ENCODE data around the gene HACD1.

DNA sequence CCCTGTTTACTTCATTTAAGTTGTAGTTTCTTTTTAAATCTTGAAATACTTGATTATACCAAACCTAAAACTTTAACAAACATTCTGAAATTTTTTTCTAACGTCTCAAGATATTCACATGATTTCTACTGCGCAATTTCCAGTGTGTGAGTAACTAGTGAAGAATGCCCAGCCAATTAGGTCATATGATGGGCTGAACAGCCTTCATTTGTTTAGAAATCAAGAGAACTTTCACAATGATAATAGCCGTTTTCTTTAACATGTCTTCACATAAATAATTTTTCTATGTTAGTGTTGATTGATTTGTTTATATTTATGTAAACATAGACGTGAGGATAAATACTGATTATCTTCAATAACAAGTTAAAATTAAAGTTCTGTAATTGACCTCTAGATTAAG lies 48.6 kb upstream of the HACD1 start:
- TF ChIP-seq CTCF (conservative IDR thresholded peaks at IDR 0.05 in 1 of 2, IDR thresholded peaks at IDR 0.05 in 1 of 2; ENCODE audit: low read depth in 1 of 2, low read length in 2 of 2) (no peak), EZH2 (IDR thresholded peaks at IDR 0.05; ENCODE audit: low read length, missing control alignments) (no peak)

Data from fibroblast of lung (primary cell).